ENCODE measurements around the gene MARCHF2. TPM values are rescaled to one million over a fixed set of nuclear protein-coding genes. Genes with fewer than 3 reads are reported as not detected.
"Not testable (repeated sequence)": the region's sequence is repeated elsewhere in the genome, so short reads cannot be mapped to it uniquely, and the experiment has no call there.

Gene MARCHF2
- total RNA-seq, 2 donors from 2014 or later = 32.9 to 35.9 TPM

GRCh38 chr19:8367327-8368001 lies 45.6 kb upstream of the MARCHF2 start:
- H3K27ac ChIP-seq = peak overlapping the region; percentile 72 to 94 (median 92)
- no peaks in the 10 kb centered on the region for H3K27me3 ChIP-seq
- DNase-seq (peak; percentile 97 to 99 (median 98)), ATAC-seq (peak; percentile 80)
- H3K4me1 ChIP-seq = peaks cover 87% of the 10 kb centered on the region
- H3K4me3 ChIP-seq = no peak overlapping the region
- intact Hi-C loops (cut with DNase I) = no loop called here
- H3K9me3 ChIP-seq = no peaks in the 10 kb centered on the region
- 17 to 21% methylated on average over 19 to 23 of the region's 23 CpGs for WGBS, 2 donors
- TF ChIP-seq POLR2A (IDR thresholded peaks at IDR 0.05) (peak; percentile 14 to 28 (median 19)), CTCF (IDR thresholded peaks at IDR 0.05) (no peak)
- no peaks in the 10 kb centered on the region for H3K36me3 ChIP-seq (replicated peaks in 1 of 2; ENCODE audit: insufficient read depth in 1 of 2, low read depth in 2 of 2)

- TF ChIP-seq CTCF (IDR thresholded peaks at IDR 0.05) = no peak
- TF ChIP-seq POLR2A (IDR thresholded peaks at IDR 0.05) = peak in 1 of 3 donors; percentile 1
- ATAC-seq (no peak), DNase-seq (no peak)
- Histone ChIP-seq H3K27me3 (no peaks in the 10 kb centered on the region), H3K4me3 (no peak overlapping the region), H3K9me3 (no peaks in the 10 kb centered on the region), H3K27ac (peak overlapping the region; percentile 30 to 90 (median 59)), H3K4me1 (peaks cover 92% of the 10 kb centered on the region), H3K36me3 (replicated peaks in 1 of 2; ENCODE audit: insufficient read depth in 1 of 2, low read depth in 2 of 2) (no peaks in the 10 kb centered on the region)
- intact Hi-C loops (cut with DNase I) = no loop called here
- 57 to 64% methylated on average over 18 to 19 of the region's 19 CpGs for WGBS, 2 donors
Measured at GRCh38 chr19:8370176-8371010, 42.7 kb upstream of the MARCHF2 start.

- no peak for ATAC-seq
- DNase-seq = peak in 2 of 4 donors; percentile 47 to 51
- Histone ChIP-seq H3K4me3 (no peak overlapping the region), H3K36me3 (replicated peaks in 1 of 2; ENCODE audit: insufficient read depth in 1 of 2, low read depth in 2 of 2) (no peaks in the 10 kb centered on the region), H3K4me1 (peaks cover 84% of the 10 kb centered on the region), H3K9me3 (no peaks in the 10 kb centered on the region), H3K27me3 (no peaks in the 10 kb centered on the region), H3K27ac (peak overlapping the region; percentile 30 to 90 (median 59))
- TF ChIP-seq CTCF (IDR thresholded peaks at IDR 0.05) (no peak), POLR2A (IDR thresholded peaks at IDR 0.05) (no peak)
- WGBS, 2 donors = 82 to 83% methylated on average over 14 to 28 of the region's 28 CpGs
- intact Hi-C loops (cut with DNase I) = no loop called here
Measured at GRCh38 chr19:8371011-8371804, 41.9 kb upstream of the MARCHF2 start.

- DNase-seq (peak; percentile 89 to 95 (median 93)), ATAC-seq (peak; percentile 96)
- TF ChIP-seq POLR2A (IDR thresholded peaks at IDR 0.05) (peak in 1 of 3 donors; percentile 11), CTCF (IDR thresholded peaks at IDR 0.05) (peak in 5 of 7 experiments; percentile 18 to 73 (median 63))
- Histone ChIP-seq H3K27me3 (no peaks in the 10 kb centered on the region), H3K4me1 (peaks cover 56% of the 10 kb centered on the region), H3K4me3 (no peak overlapping the region), H3K9me3 (no peaks in the 10 kb centered on the region), H3K27ac (peak overlapping the region; percentile 50 to 79 (median 78)), H3K36me3 (replicated peaks in 1 of 2; ENCODE audit: insufficient read depth in 1 of 2, low read depth in 2 of 2) (no peaks in the 10 kb centered on the region)
- WGBS, 2 donors = 42 to 58% methylated on average over 17 to 26 of the region's 26 CpGs
- intact Hi-C loops (cut with DNase I) = no loop called here
Measured at GRCh38 chr19:8373867-8374813, 39.0 kb upstream of the MARCHF2 start.

- intact Hi-C loops (cut with DNase I); ATAC-seq; H3K27me3 ChIP-seq; H3K36me3 ChIP-seq (replicated peaks in 1 of 2; ENCODE audit: insufficient read depth in 1 of 2, low read depth in 2 of 2); DNase-seq; H3K4me3 ChIP-seq; H3K9me3 ChIP-seq: not testable (repeated sequence)
- Histone ChIP-seq H3K27ac (peak overlapping the region in 2 of 4 donors; percentile 15 to 78), H3K4me1 (peaks cover 41% of the 10 kb centered on the region)
- 97% methylated on average over 18 to 19 of the region's 32 CpGs for WGBS, 2 donors
Measured at GRCh38 chr19:8375766-8376165, 37.3 kb upstream of the MARCHF2 start.

GRCh38 chr19:8376373-8376974 lies 36.6 kb upstream of the MARCHF2 start:
- intact Hi-C loops (cut with DNase I); H3K27me3 ChIP-seq; H3K27ac ChIP-seq; H3K36me3 ChIP-seq (replicated peaks in 1 of 2; ENCODE audit: insufficient read depth in 1 of 2, low read depth in 2 of 2); ATAC-seq; H3K9me3 ChIP-seq; DNase-seq; H3K4me3 ChIP-seq: not testable (repeated sequence)
- 81 to 86% methylated on average over 8 to 10 of the region's 10 CpGs for WGBS, 2 donors
- peaks cover 34% of the 10 kb centered on the region for H3K4me1 ChIP-seq
